HepG2 (cell line): ENCODE measurements around the gene GRID1. TPM values are rescaled to one million over a fixed set of nuclear protein-coding genes. Genes with fewer than 3 reads are reported as not detected.

Experiments
- BHLHE40 ChIP-seq: IDR thresholded peaks from 2 replicates; pipeline ENCODE4 v1.6.1; 2011; ENCODE audit warnings: low read length, improper control_type of control experiment
- MIER3 ChIP-seq: IDR thresholded peaks from 2 replicates; pipeline ENCODE4 v1.6.1; 2016; ENCODE audit warnings: missing compliant biosample characterization, borderline replicate concordance
- NFKB2 ChIP-seq: sonication (generic); formaldehyde crosslinking; IDR thresholded peaks from 2 replicates; pipeline ENCODE4 v1.4.0; 2020; ENCODE audit warnings: missing genetic modification reagents, borderline replicate concordance
- NR1H2 ChIP-seq: sonication (generic); formaldehyde crosslinking; IDR thresholded peaks from 2 replicates; pipeline ENCODE4 v1.8.1; 2022; ENCODE audit warnings: low read depth, missing genetic modification reagents, borderline replicate concordance
- STAG1 ChIP-seq: sonication (generic); formaldehyde crosslinking; IDR thresholded peaks from 2 replicates; pipeline ENCODE4 v1.4.0; 2020; ENCODE audit warnings: missing genetic modification reagents
- TBP ChIP-seq: sonication (generic); formaldehyde crosslinking; IDR thresholded peaks from 2 replicates; pipeline ENCODE4 v1.5.0; 2020; ENCODE audit warnings: missing genetic modification reagents
- polyA plus RNA-seq, 8 experiments: library from polyadenylated mRNA; depleted of rRNA in 3 of 8; stranded (reverse) in 7 of 8; unstranded in 1 of 8; fragments of >200 nt; fragmentation: Illumina TruSeq in 4 of 8; extraction: Trizol in 4 of 8; gene quantifications; 2 replicates each; pipeline versions ENCODE4 v1.2.1 to v1.2.3, GENCODE V29; 2011 to 2016; ENCODE audit warnings: low read depth in 4 of 8, missing spikeins in 1 of 8, mixed read lengths in 1 of 8; ENCODE audit not compliant: insufficient read depth in 1 of 8
- total RNA-seq, 5 experiments: library from RNA; depleted of rRNA; stranded (reverse); fragments of >200 nt; fragmentation: Illumina TruSeq; extraction: Trizol; gene quantifications; 2 replicates each; pipeline ENCODE4 v1.2.3, GENCODE V29; 2016; ENCODE audit warnings: low read depth in 1 of 5
- TF ChIP-seq, protein P1 (sequence below): sonication (generic); formaldehyde crosslinking; IDR thresholded peaks from 2 replicates; pipeline ENCODE4 v1.4.0; 2020; ENCODE audit warnings: mild to moderate bottlenecking, missing genetic modification reagents
- TF ChIP-seq, protein P2 (sequence below): IDR thresholded peaks from 2 replicates; pipeline ENCODE4 v1.6.1; 2016; ENCODE audit warnings: control low read depth
- TF ChIP-seq, protein P3 (sequence below): sonication (generic); formaldehyde crosslinking; IDR thresholded peaks from 2 replicates; pipeline ENCODE4 v1.8.0; 2022; ENCODE audit warnings: mild to moderate bottlenecking, missing genetic modification reagents, moderate library complexity

The GRID1 gene
- total and polyA plus RNA-seq, 2 of the 13 experiments (the other 11 are each of a cell fraction or from before 2014, with no cell fraction given) = 0.05 TPM; not detected in 1

DNA sequence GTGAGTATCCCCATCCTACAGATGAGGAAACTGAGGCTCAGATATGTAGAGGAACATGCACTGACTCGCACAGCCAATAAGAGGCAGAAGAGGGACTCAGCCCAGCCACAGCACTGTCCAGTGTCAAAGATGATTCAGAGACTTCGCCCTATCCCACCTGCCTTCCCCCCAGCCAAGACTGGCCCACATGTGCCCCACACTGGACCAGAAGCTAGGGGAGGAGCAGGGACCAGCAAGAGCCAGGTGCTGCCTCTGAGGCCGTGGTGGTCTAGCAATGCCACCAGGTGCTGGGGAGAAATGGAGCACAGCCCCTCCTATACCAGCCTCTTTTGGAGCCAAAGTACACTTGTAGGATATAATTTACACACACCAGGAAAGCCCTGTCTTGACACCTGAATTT, 22.3 kb downstream of the GRID1 start (continued):
- TF ChIP-seq NR1H2 (CRISPR knock-in tag) (no peak), TBP (CRISPR knock-in tag) (no peak), STAG1 (CRISPR knock-in tag) (no peak), MIER3 (CRISPR knock-in tag) (no peak), NFKB2 (no peak), BHLHE40 (no peak)
- TF ChIP-seq, protein P1, sequence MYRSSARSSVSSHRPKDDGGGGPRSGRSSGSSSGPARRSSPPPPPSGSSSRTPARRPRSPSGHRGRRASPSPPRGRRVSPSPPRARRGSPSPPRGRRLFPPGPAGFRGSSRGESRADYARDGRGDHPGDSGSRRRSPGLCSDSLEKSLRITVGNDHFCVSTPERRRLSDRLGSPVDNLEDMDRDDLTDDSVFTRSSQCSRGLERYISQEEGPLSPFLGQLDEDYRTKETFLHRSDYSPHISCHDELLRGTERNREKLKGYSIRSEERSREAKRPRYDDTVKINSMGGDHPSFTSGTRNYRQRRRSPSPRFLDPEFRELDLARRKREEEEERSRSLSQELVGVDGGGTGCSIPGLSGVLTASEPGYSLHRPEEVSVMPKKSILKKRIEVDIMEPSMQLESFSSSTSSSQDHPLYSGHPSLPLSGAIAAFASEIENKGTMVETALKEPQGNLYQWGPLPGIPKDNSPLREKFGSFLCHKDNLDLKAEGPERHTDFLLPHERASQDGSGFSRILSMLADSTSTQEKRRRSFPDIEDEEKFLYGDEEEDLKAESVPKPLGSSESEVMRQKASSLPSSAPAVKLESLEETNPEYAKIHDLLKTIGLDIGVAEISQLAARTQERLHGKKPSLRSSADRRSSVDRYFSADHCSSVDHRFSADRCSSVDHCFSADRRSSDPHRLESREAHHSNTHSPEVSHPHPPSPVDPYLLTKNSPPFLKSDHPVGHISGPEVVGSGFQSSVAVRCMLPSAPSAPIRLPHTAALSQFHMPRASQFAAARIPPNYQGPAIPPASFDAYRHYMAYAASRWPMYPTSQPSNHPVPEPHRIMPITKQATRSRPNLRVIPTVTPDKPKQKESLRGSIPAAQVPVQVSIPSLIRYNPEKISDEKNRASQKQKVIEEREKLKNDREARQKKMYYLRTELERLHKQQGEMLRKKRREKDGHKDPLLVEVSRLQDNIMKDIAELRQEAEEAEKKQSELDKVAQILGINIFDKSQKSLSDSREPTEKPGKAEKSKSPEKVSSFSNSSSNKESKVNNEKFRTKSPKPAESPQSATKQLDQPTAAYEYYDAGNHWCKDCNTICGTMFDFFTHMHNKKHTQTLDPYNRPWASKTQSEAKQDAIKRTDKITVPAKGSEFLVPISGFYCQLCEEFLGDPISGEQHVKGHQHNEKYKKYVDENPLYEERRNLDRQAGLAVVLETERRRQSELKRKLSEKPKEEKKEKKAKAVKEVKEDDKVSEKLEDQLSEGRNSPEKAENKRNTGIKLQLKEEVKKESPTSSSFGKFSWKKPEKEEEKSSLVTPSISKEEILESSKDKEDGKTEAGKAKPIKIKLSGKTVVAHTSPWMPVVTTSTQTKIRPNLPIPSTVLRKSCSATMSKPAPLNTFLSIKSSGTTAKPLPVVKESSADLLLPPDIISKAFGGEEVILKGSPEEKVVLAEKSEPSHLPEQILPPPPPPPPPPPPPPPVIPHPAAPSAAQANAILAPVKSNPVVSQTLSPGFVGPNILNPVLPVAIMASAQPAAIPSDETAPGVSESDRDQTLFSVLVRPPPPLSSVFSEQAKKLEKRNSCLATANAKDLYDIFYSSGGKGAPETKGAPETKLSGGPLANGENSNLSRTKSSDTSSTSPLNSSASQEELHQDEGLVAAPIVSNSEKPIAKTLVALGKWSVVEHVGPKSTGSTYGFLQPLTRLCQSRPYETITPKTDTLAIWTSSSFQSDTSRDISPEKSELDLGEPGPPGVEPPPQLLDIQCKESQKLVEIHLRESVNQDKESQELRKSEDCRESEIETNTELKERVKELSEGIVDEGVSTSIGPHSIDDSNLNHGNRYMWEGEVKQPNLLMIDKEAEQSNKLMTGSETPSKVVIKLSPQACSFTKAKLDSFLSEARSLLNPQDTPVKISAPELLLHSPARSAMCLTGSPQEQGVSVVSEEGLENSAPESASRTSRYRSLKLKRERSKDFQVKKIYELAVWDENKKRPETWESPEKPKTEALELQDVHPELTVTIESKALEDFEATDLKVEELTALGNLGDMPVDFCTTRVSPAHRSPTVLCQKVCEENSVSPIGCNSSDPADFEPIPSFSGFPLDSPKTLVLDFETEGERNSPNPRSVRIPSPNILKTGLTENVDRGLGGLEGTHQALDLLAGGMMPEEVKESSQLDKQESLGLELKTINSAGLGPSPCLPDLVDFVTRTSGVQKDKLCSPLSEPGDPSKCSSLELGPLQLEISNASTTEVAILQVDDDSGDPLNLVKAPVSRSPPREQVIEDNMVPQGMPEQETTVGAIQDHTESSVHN = no peak
- TF ChIP-seq, protein P2, sequence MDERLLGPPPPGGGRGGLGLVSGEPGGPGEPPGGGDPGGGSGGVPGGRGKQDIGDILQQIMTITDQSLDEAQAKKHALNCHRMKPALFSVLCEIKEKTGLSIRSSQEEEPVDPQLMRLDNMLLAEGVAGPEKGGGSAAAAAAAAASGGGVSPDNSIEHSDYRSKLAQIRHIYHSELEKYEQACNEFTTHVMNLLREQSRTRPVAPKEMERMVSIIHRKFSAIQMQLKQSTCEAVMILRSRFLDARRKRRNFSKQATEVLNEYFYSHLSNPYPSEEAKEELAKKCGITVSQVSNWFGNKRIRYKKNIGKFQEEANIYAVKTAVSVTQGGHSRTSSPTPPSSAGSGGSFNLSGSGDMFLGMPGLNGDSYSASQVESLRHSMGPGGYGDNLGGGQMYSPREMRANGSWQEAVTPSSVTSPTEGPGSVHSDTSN (CRISPR knock-in tag) = no peak
- TF ChIP-seq, protein P3, sequence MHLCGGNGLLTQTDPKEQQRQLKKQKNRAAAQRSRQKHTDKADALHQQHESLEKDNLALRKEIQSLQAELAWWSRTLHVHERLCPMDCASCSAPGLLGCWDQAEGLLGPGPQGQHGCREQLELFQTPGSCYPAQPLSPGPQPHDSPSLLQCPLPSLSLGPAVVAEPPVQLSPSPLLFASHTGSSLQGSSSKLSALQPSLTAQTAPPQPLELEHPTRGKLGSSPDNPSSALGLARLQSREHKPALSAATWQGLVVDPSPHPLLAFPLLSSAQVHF (CRISPR knock-in tag) = no peak
